Measurements from ENCODE around the gene ARHGEF4.

Gene ARHGEF4

DNA sequence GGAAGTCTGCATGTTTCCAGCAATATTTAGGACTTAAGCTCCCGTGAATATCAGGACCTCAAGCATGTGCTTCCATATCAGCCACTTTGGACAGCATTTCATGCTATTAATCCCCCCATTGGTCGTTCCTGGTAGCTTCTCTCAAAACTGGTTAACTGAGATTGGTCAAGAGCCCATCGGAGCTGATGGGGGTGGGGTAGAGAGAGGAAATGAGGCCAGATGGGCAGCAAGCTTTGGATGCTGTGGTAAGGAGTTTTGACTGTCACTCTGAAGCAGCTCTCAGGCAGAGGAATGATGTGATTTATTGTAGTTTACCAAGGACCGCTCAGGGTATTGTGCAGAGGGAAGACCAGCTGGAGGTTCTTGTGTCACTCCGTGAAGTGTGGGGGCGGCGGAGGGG lies 174.8 kb downstream of the ARHGEF4 start:
- DNase-seq (ENCODE audit: low read depth), result no peak

- DNase-seq (ENCODE audit: low read depth), result no peak
Measured at GRCh38 chr2:131014141-131014540, 177.4 kb downstream of the ARHGEF4 start.

DNA sequence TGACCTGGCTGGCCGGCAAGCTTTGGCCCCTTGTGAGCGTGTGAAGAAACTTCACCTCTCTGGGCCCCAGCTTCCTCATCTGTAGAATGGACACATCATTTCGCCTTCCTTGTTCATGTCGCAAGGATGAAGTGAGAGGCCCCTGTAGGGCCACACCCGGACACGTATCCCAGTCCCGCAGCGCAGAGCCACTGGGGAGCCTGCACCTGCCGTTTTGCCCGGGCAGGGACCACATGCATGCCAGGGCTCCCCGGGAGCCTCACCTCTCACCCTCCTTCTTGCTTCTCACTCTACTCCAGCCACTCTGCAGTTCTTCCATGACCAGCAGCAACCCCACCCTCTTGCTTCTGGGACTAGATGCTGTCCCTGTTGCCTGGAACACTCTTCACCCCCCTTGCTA lies 179.1 kb downstream of the ARHGEF4 start:
- DNase-seq (ENCODE audit: low read depth), result no peak

DNA sequence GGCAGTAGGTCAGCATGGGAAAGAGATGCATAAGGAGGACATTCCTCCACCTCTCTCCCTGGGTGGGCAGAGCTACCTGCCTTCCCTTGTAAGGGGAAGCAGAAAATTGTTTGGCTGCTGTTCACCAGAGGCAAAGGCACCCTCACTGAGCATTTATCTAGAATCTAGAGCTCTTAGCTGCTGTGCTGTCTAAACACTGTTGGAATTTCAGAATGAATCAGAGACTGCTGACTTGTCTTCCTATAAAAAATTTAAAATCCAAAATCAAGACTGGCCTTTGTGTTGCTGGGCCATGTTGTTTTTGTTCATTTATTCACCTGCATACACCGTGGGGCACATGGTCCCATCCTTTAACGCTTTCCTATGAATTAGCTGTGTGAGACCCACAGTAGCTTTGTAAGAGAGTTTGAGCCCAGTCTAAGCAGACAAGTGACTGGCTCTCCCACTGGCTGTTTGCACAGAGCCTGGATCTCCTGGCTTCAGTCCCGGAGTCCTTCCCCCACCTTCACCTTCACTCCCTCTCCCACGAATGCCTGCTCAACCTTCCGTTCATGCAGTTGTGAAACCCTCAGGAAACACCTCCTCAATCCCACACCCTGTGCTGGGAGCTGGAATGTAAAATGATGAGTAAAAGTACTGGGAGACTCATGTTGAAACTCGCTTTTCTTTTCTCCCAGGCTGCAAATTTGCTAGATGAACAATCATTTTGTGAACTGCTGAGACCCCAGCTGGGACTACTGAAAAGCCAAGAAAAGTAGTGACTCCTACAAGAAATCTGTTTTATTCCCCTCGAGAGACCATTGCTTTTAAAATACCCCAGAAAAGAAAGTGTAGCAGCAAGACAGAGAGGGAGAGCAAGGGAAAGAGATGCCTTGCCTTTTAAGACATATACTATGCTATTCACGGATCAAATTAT lies 180.4 kb downstream of the ARHGEF4 start:
- DNase-seq (ENCODE audit: low read depth), result peak; percentile 96

GRCh38 chr2:131022731-131023130 lies 186.0 kb downstream of the ARHGEF4 start:
- peak; percentile 64 for DNase-seq (ENCODE audit: low read depth)

GRCh38 chr2:131023758-131024157 lies 187.0 kb downstream of the ARHGEF4 start:
- no peak for DNase-seq (ENCODE audit: low read depth)

DNA sequence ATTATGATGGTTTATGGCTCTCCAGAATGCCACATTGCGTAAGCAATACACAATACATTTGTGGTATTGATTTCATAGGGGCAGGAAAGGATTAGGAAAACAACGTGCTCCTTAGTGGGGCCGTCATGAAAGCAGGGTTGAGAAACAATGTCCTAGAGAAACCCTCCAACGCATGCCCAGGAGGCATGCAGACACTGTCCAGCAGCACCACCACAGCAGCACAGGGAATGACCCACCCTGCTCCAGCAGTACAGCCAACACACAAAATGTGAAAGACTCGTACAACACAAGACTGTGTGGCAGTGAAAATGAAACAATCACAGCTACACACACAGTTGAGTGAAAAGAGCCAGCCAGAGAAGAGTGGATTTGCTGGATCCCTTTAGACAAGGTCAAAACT lies 190.2 kb downstream of the ARHGEF4 start:
- no peak for DNase-seq (ENCODE audit: low read depth)

GRCh38 chr2:131027566-131028528 lies 191.1 kb downstream of the ARHGEF4 start:
- no peak for DNase-seq (ENCODE audit: low read depth)

DNA sequence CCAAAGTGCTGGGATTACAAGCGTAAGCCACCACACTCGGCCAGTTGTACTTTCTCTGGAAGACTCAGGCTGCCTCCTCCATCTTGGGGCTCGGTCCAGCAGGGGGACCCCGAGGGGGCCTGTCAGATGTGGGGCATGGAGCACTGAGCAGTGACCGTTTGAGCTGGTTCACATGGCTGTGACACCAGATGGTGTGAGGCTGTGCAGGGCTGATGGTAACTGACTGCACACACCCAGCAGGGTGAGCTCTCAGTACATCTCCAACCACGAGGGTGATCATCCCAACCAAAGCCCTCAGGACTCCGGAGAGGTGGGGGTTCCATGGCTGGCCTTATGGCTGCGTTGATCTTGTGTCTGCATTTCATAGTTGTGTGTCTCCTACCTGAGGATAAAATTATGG lies 193.1 kb downstream of the ARHGEF4 start:
- no peak for DNase-seq (ENCODE audit: low read depth)

- DNase-seq (ENCODE audit: low read depth), result no peak
Measured at GRCh38 chr2:131030478-131030971, 193.8 kb downstream of the ARHGEF4 start.

- DNase-seq (ENCODE audit: low read depth), result no peak
Measured at GRCh38 chr2:131031431-131031841, 194.7 kb downstream of the ARHGEF4 start.

GRCh38 chr2:131031875-131032274 lies 195.2 kb downstream of the ARHGEF4 start:
- DNase-seq (ENCODE audit: low read depth), result no peak

DNA sequence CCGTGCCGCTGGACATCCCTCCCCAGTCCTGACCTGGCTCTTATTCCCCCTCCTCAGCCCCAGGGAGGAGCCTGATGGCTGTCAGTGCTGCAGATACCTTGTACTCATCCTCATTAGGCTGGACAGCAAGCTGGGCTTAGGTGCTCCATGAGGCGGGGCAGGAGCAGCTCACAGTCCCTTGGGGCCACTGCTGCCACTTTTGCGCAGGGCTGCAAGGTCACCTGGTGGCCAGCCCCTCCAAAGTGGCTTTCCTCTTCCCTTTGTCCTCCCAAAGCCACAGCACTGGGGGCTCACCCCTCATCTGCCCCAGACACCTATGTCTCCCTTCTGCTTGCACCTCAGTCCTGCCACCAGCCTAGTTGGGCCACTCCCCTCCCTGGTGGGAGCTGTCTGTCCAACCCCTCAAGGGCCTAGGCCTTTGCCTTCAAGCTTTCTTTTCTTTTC lies 195.7 kb downstream of the ARHGEF4 start:
- DNase-seq (ENCODE audit: low read depth), result no peak

DNA sequence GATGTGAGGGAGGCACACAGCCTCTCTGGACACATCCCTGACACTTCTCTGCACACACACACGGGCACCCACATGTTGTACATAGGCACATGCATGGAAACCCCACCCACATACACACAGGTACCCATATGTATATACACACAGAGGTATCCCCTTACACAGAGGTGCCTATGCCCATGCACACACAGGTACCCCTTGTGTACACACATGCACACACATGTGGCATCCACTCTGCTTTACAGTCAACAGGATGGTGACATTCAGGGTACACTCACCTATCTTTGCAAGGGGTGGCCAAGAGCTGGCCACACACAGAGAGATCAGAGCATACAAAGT lies 197.0 kb downstream of the ARHGEF4 start:
- DNase-seq (ENCODE audit: low read depth), result no peak

GRCh38 chr2:131034122-131035051 lies 197.7 kb downstream of the ARHGEF4 start:
- peak; percentile 39 for DNase-seq (ENCODE audit: low read depth)

DNA sequence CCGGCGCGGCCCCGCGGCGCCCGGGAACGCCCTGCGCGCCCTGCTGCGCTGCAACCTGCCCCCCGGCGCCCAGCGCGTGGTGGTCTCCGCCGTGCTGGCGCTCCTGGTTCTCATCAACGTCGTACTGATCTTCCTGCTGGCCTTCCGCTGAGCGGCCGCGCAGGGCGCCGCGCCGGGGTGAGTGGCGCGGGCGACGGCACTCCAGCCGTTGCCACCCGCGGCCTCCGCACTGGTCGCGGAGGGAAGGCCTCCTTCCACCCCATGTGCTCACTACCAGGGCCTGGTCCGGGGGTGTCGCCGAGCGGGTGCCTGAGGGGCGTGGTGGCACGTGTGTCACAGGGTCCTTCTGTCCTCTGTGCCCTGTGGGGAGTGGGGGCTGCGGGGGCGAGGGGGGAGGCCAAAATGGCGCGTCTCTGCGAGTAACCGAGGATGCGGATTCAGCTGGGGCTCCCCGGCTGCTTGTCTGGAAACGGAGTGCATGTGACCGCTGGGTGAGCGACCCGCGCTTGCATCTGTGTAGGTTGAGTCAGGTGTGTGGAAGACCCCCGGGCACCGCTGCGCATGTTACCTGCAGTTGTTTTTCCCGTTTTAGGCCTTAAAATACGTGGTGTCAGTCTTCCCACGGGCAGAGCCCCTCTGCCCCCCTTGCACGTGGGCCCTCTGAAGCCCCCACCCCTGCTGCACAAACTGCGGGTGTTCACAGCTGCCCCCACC lies 198.6 kb downstream of the ARHGEF4 start:
- no peak for DNase-seq (ENCODE audit: low read depth)

DNA sequence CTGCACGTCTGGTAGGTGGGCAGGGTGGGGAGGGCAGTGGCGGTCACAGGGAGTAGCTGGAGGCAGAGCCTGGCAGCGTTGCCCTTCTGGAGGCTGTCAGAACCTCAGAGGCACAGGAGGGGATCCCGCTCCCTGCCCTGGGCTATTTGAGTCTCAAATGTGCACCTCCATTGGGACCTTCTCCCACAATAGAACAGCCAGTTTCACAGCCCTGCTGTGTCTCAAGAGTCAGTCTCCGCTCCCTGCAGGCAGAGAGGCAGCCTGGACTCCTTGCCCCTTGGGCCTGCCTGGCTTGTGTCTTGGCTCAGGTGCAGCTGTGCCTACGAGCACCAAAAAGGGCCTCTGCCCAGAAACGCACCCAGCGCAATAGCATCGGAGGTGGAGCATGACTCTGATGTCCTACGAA lies 199.1 kb downstream of the ARHGEF4 start:
- DNase-seq (ENCODE audit: low read depth), result no peak

GRCh38 chr2:131036269-131036668 lies 199.6 kb downstream of the ARHGEF4 start:
- DNase-seq (ENCODE audit: low read depth), result no peak

DNA sequence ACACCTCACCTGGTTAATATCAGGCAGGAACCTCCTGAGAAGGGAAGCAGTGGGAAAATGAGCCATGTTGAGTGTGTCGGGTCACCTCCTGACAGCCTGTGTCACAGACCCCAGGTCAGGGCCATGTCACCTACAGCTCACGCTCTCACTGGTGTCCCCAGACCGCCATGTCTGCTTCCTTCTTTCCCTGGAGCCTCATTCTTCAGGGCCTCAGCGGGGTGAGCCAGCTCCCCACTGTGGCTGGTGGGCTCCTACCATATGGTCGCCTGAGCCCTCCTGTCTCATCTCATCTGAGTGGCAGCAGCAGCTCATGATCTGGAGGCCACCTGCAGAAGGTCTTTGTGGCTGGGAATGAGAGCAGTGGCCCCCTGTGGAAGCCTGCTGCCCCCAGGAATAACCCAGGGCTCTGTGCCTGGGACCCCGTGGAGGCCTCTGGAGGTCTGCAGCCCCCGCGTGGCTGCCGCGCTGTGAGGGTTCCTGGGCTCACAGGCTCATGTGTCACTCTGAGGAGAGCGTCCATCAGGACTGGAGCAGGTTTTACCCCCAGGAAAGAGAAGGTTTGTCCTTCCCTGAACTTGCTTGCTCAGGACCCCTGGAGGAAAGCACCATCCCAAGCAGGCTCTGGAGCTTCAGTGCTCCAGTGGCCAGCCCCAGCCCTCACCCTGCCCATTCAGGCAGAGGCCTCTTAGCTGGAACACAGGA lies 200.1 kb downstream of the ARHGEF4 start:
- no peak for DNase-seq (ENCODE audit: low read depth)

All from amniotic epithelial cell (primary cell).